ENCODE data around the gene SPAG7.
A peak's percentile ranks its signal among the peaks of the same experiment; 100 is the strongest.

Gene SPAG7

DNA sequence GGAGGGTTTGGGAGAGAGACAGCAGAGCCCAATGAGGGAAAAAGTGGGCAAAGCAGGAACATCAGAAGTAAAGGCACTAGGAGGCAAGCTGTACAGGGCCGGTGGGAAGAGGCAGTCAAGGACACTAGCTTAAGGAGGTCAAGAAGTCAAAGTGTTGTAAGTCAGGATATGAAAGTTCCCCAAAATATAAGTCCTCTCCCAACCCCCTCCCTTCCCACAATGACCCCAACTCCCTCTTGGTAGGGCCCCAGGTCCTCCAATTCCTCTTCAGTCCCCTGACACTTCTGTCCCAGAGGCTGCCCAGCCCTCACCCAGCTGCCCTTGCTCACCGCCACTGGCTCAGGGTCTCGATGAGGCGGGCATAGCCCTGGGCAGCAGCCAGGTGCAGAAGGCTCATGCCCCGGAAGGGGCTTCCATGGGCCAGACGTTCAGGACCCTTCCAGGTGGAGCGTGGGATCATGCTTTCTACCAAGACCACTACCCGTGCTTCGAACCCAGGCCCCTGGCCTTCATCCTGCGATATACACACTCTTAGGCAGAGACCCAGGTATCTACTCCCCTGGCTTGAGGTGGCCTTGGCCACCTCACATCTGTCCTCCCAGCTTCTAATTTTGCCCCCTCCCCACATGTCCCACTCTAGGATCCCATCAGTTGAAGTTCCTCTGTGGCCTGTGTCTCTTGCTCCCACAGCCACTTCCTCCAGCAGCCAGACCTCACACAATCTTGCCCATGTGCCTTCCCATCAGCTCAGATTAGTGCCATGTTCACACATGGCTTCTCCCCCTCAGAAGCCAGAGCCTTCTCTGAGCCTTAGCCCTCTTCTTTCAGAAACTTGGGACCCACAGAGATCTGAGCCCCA, 5.9 kb upstream of the SPAG7 start:
- no peak for DNase-seq

DNA sequence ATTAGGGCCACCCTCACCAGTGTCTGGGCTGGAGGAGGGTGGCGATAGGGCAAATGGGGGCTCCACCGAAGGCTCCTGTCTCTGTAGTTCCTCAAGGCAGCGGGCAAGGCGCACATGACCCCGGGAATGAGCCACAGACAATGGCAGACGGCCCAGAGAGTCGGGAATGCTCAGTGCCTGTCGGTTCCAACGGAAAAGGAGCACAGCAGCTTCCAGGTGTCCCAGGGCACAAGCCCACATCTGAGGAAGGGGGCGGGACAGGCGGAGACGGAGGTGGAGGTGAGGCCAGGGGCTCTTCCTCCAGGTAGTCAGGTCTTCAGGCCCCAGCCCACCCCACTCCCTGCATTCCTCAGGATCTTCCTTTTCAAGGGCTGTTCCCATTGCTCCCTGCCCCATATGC, 5.1 kb upstream of the SPAG7 start:
- DNase-seq, result no peak

DNA sequence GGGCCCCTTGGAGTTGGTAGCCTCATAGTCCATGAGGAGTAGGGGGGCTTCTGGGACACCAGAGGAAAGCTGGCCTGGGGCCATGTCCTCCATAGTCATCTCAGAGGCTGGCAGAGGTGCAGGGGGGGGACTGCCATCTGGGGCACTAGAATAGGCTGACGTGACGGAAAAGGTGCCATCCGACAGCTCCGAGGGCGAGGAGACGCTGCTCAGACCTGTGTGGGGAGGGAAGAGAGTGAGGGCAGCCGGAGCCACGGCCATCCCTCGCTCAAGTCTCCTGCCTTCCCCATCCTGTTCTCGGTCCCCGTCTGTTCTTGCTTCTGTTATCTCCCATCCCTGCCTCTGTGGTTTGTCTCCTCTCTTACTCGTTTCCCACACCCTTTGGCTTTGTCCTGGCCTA, 4.7 kb upstream of the SPAG7 start:
- DNase-seq, result no peak

DNA sequence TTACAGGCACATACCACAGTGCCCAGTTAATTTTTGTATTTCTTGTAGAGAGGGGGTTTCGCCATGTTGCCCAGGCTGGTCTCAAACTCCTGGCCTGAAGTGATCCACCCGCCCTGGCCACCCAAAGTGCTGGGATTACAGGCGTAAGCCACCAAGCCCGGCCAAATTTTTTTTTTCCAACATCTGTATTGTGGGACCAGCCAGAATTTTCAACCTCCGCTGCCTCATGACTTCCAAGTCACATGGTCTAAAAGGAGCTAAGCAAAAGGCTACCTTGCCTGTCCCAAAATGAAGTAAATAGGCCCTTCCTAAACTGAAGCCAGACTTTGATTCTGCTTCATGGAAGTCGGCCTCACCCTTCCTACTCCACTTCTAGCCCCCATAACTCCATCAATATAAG, 4.2 kb upstream of the SPAG7 start:
- DNase-seq, result no peak

DNA sequence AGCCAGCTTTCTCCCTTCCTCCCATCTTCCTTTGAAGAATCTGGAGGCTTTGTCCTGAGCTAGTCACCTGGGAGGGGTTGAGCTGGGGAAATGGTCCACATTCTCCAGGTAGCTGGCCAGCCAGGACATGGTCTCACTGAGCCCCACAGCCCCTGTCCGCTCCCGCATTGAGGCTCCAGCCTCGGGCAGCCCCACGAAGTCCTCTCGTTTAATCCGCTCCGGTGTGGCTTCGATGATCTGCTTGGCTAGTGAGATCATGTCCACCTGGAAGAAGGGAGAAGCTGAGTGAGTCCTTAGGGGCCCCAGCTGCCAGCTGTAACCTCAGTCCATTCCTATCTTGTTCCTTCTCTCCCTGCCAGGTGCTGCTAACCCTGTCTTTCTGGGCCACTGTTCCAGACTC, 2.7 kb upstream of the SPAG7 start:
- no peak for DNase-seq

DNA sequence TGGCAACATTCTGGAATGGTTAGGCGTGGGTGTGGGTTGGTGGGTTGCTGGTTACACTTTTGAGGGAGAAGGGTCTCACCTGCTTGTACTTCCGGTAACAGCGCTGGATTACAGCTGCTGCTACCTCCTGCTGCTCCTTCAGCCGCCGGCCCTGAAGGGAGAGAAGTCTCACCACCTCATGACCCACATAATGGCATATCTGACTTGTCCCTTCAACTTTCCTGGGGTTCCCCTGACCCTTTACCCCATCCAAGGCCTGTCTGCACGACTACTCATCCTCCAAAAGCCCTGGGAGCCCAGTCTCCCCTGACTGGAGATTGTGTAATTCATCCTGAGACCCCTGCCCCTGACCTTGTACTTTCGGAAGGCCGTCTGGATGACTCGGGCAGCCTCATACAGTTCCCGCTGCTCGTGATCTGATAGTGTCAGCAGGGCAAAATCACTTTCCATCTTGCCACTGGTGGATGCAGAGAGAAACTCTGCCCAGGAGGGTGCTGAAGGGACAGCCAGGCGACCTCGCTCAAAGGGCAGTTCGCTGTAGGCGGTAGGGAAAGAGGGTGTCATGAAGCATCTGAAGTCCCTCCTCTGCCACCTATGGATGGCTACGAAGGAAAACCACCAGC, 2.0 kb upstream of the SPAG7 start:
- DNase-seq, result no peak

DNA sequence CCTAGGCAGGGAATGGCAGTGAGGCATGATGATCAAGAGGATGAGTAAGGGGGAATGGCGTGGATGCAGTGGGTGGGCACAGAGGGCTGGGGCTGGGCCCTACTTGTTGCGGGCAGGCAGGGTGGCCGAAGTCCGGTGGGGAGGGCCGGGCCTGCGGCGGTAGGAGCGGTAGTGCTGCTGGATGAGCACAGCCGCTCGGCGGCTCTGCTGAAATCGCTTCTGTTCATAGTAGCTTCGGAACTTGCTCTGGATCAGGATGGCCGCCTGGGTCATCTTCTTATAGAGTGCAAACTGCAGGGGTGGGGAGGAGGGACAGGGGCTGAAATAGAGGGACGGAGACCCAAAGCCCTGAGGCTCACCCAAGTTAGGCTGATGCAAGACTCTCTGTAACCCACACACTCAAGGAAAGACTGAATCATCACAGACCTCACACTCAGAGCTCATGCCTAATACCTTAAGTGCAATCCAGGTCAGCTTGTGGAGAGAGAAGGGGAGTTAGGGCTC, 1.5 kb upstream of the SPAG7 start:
- peak; percentile 41 for DNase-seq

DNA sequence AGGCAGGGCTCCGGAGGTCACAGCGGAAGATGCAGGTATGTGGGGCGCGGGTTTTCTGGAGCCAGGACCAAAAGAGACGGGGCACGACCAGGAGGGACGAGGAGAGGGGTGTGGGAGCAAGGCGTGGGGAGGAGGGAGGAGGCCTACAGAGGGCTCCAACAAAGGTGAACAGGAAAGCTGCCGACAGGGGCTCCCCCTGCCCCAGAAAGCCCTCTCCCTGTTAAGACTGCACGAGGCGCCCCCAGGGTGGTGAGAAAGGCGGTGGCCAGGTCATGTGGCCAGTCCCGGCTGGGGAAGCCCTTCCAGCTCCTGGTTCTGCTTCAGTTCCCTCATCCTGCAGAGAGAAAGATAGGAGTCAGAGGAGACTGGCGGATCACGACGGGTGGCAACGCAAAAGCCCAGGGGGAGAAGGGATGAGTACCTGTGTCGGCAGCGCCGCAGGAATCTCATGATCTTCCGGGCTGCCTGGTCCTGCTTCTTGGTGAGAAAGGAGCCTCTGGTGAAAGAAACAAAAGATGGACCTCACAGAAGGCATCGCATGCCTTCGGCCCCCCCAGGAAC, 949 bp upstream of the SPAG7 start:
- no peak for DNase-seq

DNA sequence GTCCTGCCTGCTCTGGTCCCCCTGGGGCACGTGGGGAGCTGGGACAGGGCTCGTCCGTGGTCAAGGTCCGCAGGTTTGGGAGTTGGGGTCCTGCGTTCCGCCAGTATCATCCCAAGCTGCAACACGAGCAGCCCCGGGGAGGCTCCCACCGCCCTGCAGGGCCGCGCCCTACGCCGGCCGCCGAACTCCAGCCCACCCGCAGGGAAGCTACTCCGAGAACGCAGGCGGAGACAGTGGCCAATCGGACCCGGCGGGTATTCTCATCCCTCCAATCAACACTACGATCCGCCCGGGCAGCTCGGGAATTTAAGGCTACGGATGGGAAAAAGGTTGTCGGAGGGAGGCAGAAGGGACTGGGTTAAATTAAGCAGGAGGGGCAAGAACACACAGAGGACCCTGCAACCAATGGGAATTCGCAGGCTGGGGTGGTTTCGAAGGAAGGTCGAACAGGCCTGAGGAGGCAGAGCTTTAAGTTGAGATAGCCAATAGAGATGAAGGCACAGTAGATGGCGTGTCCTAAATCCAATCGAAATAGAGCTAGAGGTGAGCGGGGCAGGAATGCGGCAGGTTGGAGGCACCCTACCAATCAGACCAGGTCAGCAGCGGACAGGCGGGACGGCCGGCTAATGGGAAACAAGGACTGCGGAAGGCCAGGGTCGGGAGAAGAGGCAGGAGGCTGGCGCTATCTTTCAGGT, 626 bp downstream of the SPAG7 start:
- DNase-seq, result peak; percentile 100

DNA sequence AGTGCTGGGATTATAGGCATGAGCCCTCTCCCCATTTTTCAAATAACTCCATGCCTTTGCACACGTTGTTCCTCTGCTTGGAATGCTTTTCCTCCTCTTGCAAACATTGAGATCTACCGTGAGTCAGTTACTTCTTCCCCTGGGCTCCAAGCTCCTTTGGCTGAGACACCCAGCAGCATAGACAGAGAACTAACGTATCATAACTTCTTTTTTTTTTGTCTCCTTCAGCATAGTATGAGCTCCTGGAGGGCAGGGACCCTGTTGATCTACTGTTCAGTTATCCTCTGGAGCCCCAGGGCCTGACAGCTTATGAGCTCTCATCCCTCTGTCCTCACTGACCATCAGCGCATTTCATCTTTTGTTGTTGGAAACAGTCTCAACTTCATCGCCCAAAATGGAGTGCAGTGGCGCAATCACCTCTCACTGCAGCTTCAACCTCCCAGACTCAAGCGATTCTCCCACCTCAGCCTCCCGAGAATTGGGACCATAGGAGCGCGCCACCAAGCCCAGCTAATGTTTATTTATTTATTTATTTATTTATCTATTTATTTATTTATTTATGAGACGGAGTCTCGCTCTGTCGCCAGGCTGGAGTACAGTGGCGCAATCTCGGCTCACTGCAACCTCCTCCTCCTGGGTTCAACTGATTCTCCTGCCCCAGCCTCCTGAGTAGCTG, 2.2 kb downstream of the SPAG7 start:
- no peak for DNase-seq

DNA sequence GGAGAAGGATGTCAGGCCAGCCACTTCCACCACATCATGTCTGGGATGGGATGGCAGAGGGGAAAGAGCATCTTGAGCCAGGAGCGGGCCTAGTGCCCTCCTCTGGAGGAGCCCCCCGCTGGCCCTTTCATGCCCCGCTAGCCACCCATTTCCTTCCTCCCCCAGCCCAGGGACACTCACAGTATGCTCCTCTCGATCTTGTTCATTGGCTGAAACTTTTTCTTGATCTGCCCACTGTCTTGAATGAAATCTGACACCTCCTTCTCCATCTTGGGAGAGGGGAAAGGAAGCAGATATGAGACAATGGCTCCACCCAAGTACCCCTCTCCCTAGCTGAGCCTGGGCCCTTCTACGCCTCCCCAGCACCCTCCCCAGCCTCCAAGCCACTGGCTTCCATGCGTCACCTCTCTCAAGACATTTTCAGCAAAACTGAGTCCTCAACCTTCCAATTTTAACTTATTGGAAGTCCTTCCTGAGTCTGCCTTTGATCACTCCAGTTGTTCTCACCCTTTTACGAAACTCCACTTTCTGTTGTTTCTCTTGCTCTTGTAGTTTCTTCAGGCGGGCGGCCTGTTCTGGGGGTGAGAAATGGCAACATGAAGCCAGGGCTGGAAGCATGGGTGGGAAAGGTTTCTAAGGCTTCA, 7.2 kb downstream of the SPAG7 start:
- DNase-seq, result no peak

DNA sequence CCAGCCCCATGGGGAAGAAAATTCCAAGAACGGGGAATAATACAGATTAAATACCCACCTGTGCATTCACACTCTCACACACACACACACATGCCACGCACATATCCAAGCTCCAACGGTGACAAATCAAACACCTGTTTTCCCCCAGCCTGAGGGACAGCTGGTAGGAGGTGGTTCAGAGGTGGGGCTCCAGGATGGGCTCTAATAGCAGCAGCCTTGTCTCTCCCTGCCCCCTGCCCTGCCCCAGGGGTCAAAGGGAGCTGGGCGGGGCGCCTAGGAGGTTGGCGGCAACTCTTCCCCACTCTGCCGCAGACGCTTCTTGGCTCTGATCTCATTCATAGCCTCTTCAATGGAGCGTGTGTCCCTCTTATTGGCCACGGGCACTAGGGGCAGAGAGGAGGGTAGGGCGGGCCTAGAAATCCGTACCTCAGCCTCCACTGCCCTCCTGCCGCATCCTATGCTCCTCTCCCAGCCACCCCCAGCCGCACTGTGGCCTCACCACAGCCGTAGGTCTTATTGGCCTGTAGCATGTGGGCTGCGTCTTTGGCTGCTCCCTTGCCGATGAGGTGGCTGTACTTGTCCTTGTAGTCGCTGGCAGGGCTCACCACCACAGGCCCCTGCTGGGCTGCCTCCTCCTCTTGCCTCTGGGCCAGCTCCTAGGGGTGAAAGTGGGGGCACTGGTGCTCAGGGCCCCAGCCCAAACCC, 8.2 kb downstream of the SPAG7 start:
- no peak for DNase-seq

DNA sequence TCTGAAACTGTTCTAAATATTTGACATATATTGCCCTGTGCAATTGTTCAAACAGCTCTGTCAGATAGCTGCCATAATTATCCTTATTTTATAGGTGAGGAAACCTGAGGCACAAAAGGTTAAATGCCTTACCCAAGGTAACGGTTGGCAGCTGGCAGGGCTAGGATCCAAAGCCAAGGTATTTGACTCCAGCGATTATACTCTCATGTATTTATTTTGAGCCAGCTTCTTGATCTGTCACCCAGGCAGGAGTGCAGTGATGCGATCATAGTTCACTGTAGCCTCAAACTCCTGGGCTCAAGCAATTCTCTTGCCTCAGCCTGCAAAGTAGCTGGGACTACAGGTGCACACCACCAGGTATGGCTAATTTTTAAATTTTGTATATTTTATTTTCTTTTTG, 9.5 kb downstream of the SPAG7 start:
- DNase-seq, result no peak

DNA sequence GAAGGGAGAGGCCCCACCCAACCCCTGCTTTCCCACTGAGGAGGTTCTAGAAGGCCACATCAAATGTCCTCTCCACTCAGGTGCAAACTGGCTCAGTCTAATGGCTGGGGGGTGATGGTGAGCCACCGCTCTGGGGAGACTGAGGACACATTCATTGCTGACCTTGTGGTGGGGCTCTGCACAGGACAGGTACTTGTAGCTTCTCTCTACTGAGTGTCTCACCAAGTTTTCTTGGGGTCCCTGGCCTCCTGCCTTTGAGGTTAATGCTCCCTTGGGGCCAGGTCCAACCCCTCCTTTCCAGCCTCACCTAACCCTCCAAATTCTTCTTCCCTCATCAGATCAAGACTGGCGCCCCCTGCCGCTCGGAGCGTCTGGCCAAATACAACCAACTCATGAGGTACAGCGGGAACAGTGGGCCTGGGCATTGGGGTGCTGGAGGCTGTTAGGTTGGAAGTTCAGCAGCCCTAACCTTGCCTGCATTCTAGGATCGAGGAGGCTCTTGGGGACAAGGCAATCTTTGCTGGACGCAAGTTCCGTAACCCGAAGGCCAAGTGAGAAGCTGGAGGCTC, 11.0 kb downstream of the SPAG7 start:
- peak; percentile 69 for DNase-seq

DNA sequence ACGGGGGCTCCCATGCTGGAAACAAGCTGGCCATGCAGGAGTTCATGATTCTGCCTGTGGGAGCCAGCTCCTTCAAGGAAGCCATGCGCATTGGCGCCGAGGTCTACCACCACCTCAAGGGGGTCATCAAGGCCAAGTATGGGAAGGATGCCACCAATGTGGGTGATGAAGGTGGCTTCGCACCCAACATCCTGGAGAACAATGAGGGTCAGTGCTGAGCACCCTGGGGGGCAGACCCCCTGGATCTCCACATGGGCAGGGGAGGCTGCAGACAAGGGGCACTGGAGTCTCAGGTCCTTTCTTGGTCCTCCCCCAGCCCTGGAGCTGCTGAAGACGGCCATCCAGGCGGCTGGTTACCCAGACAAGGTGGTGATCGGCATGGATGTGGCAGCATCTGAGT, 12.5 kb downstream of the SPAG7 start:
- DNase-seq, result no peak

DNA sequence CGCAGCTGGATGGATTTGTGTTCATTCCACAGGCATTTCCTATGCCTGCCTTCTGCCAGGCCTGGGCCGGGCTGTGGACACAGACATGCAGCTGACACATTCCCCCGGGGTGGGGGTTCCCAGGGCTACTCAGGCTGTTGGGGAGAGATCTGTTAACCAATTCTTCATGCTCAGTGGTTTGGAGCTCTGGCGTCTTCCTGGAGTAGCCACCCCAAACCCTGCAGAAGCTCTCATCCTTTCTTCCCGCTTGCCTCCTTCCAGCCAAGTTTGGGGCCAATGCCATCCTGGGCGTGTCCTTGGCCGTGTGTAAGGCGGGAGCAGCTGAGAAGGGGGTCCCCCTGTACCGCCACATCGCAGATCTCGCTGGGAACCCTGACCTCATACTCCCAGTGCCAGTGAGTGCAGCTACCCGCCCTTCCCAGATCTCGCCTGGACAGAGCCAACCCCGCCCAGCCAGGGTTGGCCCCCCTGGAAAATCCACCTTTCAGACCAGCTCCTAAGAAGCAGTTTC, 14.1 kb downstream of the SPAG7 start:
- no peak for DNase-seq

DNA sequence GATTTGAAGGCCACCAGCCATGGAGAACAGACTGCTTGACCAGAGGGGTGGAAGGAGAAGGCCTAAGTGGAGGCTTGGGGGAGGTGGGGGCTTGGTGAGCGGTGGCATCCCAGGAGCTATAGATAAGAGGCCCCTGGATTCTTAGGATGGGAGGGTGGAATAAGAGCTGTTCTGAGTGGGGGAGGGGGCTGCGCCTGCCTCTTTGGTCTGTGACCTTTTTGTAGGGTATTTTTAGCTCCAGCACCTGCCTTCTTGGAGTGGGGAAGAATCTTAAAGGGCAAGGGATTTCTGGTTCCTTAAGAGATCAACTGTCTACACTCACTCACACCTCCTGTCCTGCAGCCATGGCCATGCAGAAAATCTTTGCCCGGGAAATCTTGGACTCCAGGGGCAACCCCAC, 16.1 kb downstream of the SPAG7 start:
- DNase-seq, result no peak

DNA sequence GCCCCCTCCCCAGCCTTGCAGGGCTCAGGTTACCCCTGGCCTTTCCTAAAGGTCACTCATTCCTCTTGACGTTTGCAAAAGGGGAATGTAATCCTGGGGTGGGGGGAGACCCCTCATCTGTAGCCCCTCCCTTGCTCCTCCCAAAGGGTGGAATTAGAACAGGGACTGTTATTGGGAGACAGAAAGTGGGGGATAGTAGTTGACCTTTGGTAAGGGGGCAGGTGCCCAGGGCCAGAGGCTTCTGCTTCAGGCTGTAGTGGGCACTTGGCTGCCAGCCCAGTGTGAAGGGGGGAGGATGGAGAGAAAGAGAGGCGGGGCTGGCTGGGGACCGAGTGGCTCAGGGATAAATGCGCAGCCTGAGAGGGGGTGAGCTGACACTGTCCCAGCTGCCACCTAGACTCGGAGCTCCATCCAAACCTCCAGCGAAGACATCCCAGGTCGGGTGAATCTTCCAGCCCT, 16.8 kb downstream of the SPAG7 start, which contains the start of gene ENO3:
Gene ENO3, plus strand, starts transcription at position 374 of the 459 bp plus-strand sequence. CDS start 711 bp downstream, outside the sequence.
- DNase-seq, result peak; percentile 56

DNA sequence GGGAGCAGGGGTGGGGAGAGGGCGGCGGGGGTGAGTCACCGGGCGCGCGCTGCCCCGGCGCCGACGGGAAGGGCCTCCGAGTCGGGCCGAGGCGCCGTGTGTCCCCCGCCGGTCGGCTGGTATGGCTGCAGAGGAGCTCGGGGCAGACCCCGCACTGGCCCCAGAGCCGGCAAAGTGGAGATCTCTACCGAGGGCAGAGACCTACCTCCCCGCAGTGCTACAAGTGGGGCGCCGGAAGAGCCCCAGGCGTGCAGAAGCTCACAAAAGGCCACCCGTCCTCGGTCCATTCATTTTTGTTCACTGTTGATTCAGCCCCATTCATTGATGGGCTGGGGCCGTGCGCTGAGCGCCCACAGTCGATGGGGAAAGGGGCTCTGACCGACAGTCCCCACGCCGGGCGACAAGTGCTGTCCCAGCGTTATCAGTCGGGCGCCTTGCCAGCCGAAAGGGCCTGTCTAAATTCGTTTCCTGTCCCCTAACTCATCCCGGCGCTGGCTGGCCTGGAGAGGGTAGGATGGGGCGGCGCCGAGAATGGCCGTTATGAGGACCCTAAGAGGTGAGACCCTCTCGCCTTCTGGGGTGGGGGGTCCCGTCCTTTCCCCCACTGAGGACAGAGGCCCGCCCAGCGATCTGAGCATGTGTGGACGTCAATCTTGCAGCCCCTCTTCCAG, 17.4 kb downstream of the SPAG7 start:
- DNase-seq, result peak; percentile 86

Measured in hematopoietic multipotent progenitor cell treated with erythropoietin and hydrocortisone succinate and interleukin-3 and kit ligand, for 8 days (in vitro differentiated cells).